ENCODE results near the gene TMEM259.
A peak's percentile ranks its signal among the peaks of the same experiment; 100 is the strongest.

Gene TMEM259

DNA sequence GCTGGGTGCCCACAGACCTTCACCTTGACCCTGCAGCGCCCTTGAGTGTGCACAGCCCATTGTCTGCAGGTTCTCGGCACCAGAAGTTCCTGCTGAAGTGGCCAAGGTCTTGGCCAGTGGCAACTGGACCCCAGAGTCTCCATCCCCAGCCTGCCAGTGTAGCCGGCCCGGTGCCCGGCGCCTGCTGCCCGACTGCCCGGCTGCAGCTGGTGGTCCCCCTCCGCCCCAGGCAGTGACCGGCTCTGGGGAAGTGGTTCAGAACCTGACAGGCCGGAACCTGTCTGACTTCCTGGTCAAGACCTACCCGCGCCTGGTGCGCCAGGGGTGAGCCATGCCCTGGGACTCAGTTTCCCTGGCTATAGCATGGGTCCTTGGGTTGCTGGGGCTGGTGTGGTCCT lies 34.1 kb upstream of the TMEM259 start:
- no peak for DNase-seq

DNA sequence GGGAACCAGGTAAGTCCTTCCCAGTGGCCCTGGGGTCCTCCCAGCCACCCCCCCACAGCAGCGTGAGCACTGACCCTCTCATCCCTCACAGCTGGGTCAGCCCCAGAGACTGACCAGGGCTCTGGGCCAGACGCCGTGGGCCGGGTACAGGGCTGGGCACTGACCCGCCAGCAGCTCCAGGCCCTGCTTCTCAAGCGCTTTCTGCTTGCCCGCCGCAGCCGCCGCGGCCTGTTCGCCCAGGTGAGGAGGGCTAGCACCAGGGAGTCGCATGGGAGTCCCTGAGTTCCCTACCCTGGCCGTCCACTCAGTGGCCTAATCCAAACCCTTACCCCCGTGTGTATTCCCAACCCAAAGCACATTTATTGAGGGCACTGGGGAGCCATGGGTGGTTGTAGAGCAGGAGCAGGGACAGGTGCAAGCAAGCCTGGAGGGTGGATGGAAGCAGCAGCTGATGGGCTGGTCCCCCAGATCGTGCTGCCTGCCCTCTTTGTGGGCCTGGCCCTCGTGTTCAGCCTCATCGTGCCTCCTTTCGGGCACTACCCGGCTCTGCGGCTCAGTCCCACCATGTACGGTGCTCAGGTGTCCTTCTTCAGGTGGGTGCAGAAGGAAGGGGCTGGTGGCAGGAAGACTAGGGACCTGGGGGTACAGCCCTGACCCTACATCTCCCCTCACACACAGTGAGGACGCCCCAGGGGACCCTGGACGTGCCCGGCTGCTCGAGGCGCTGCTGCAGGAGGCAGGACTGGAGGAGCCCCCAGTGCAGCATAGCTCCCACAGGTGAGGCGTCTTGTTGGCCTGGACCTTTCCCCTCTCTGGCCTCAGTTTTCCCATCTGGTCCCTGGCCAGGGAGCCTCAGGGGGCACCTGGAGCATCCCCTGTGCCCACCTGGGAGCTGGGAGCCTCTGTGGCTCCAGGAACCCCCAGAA lies 33.4 kb upstream of the TMEM259 start:
- DNase-seq = no peak

DNA sequence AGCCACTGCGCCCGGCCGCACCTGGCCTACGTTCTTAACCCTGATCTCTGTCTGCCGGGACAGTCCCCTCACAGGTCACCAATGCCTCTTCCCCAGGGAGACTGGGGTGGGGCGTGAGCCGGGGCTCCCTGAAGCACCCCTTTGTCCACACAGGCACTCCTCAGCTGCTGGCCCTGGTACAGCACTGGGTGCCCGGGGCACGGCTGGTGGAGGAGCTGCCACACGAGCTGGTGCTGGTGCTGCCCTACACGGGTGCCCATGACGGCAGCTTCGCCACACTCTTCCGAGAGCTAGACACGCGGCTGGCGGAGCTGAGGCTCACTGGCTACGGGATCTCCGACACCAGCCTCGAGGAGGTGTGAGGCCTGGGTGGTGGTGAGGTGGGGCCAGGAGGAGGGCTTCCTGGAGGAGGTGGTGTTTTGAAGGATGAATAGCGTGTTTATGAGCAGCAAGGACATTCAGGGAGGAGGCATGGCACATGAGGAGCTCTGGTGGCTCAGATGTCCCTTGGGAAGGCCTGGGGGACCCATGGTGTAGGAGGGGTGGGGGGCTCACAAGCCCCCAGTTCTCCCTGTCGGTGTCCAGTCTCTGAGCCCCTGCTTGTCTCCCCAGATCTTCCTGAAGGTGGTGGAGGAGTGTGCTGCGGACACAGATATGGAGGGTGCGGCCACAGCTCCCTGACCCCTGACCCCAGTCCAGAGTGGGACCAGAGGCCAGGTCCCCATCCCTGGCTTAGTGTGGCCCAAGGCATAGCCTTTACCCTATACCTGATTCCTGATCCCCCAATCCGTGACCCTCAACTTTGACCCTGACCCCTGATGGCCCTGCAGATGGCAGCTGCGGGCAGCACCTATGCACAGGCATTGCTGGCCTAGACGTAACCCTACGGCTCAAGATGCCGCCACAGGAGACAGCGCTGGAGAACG lies 32.5 kb upstream of the TMEM259 start:
- DNase-seq = no peak

DNA sequence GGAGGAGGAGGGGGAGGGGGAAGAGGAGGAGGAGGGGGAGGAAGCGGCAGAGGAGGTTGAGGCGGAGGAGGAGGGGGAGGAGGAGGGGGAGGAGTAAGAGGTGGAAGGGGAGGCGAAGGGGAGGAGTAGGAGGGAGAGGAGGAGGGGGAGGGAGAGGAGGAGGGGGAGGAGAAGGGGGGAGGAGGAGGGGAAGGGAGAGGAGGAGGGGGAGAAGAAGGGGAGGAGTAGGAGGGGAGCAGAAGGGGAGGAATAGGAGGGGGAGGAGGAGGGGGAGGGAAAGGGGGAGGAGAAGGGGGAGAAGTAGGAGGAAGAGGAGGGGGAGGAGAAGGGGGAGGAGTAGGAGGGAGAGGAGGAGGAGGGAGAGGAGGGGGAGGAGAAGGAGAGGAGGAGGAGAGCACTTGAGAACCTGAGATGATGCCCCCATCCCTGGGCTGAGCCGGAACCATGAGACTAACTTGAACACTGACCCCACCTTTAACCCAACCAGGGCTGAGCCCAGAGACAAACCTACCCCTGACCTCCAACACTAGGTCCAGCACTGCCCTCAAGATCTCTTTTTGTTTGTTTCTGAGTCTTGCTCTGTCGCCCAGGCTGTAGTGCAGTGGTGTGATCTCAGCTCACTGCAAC lies 31.5 kb upstream of the TMEM259 start:
- no peak for DNase-seq

DNA sequence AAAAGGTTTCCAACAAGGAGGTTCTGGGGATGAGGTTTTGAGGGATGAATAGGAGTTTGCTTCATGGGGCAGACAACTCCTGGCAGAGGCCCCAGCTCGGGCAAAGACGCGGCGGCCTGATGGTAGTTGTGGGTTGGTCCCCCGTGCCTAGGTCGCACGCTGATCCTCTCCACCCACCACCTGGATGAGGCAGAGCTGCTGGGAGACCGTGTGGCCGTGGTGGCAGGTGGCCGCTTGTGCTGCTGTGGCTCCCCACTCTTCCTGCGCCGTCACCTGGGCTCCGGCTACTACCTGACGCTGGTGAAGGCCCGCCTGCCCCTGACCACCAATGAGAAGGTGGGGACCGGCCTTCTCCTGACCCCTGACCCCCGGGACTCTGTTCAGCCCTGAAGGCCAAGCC lies 30.9 kb upstream of the TMEM259 start:
- no peak for DNase-seq

DNA sequence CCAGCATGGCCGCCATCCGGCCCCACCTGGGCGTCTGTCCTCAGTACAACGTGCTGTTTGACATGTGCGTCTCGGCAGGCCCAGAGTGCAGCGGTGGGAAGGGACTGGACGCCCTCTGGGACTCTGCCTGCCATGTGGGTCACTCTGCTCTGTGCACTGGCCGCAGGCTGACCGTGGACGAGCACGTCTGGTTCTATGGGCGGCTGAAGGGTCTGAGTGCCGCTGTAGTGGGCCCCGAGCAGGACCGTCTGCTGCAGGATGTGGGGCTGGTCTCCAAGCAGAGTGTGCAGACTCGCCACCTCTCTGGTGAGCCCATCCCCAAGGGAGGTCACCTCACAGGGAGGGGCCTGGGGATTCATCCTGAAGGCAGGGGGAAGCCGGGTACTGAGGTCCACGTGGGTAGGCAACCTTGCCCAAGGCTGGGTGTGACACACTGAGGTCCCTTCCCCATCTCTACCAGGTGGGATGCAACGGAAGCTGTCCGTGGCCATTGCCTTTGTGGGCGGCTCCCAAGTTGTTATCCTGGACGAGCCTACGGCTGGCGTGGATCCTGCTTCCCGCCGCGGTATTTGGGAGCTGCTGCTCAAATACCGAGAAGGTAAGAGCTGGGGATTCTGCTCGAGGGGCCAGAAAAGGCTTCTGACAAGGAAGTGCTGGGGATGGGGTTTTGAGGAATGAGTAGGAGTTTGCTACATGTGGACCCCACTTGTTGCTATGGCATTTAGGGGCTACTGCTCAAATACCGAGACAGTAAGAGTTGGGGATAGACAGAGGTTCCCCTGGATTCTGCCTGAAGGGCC lies 30.3 kb upstream of the TMEM259 start:
- no peak for DNase-seq

DNA sequence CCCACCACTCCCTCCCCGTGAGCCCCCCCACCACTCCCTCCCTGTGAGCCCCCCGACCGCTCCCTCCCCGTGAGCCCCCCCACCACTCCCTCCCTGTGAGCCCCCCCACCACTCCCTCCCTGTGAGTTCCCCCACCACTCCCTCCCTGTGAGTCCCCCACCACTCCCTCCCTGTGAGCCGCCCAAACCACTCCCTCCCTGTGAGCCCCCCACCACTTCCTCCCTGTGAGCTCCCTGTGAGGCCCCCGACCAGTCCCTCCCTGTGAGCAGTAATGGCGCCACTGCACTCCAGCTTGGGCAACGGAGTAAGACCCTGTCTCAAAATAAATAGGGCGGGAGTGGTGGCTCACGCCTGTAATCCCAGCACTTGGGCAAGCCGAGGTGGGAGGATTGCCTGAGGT lies 28.9 kb upstream of the TMEM259 start:
- DNase-seq = no peak

DNA sequence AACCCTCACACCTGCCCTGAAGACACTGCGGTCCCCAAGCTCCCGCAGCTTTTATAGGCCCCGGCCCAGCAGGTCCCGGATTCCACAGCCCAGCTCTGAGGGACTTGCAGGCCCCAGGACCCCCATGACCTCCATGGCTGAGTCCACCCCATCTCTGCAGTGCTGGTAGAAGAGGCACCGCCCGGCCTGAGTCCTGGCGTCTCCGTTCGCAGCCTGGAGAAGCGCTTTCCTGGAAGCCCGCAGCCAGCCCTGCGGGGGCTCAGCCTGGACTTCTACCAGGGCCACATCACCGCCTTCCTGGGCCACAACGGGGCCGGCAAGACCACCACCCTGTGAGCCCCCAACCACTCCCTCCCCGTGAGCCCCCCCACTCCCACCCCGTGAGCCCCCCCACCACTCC lies 28.2 kb upstream of the TMEM259 start:
- no peak for DNase-seq

DNA sequence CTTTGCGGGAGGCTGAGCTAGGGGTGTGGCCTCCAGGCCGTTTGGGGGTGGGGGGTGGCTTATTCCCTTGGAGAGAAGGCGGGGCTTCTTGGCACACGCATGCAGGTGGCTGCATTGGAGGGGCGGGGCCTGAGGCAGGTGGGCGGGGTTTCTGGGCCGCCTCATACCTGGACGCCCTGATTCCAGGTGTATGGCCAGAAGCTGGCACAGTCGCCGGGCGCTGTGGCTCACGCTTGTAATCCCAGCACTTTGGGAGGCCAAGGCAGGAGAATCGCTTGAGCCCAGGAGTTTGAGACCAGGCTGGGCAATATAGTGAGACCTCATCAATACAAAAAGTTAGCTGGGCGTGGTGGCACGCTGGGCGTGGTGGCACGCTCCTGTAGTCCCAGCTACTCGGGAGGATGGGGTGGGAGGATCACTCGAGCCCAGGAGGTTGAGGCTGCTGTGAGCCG lies 26.8 kb upstream of the TMEM259 start:
- DNase-seq = no peak

DNA sequence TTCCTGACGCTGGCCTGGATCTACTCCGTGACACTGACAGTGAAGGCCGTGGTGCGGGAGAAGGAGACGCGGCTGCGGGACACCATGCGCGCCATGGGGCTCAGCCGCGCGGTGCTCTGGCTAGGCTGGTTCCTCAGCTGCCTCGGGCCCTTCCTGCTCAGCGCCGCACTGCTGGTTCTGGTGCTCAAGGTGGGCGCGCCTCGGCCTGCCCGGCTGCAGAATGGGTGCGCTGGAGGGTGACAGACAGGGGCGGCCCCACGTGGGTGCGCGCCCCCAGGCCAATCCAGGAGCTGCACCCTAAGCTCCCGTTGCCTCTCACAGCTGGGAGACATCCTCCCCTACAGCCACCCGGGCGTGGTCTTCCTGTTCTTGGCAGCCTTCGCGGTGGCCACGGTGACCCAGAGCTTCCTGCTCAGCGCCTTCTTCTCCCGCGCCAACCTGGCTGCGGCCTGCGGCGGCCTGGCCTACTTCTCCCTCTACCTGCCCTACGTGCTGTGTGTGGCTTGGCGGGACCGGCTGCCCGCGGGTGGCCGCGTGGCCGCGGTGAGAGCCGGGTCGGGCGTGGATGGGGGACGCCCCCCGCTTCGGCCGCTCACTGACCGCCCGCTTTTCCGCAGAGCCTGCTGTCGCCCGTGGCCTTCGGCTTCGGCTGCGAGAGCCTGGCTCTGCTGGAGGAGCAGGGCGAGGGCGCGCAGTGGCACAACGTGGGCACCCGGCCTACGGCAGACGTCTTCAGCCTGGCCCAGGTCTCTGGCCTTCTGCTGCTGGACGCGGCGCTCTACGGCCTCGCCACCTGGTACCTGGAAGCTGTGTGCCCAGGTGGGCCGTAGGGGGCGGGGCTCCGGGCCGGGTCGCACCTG lies 26.1 kb upstream of the TMEM259 start:
- no peak for DNase-seq

DNA sequence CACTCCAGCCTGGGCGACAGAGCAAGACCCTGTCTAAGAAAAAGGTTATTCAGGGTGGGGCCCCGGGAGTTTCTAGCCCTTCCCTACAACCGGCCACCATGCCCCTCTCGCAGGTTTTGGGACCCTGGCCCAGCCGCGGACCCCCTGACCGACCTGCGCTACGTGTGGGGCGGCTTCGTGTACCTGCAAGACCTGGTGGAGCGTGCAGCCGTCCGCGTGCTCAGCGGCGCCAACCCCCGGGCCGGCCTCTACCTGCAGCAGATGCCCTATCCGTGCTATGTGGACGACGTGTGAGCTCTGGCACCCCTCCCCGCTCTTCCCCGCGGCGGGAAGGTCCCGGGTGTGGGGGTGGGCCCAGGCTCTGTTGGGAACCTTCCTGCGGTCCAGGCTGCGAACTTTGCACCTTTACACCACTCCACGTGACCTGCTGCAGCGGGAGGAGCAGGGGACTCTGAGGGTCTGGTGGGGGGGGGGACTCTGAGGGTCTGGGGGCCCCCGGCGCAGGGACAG lies 25.2 kb upstream of the TMEM259 start:
- DNase-seq = no peak

DNA sequence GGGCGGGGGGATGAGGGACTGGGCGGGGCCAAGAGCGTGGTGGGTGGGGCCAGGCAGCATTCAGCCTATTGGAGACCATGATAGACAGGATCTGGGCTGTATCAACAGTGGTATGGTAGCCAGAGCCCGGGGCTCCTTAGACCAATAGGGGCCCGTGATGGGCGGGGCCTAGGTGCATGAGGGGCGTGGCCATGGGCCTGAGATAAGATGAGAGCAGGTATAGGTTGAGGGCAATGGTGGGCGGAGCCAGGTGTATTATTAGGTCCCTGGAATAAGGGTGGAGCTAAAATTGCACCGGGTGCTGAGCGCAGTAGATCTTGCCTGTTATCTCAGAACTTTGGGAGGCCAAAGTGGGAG lies 24.3 kb upstream of the TMEM259 start:
- DNase-seq = no peak

DNA sequence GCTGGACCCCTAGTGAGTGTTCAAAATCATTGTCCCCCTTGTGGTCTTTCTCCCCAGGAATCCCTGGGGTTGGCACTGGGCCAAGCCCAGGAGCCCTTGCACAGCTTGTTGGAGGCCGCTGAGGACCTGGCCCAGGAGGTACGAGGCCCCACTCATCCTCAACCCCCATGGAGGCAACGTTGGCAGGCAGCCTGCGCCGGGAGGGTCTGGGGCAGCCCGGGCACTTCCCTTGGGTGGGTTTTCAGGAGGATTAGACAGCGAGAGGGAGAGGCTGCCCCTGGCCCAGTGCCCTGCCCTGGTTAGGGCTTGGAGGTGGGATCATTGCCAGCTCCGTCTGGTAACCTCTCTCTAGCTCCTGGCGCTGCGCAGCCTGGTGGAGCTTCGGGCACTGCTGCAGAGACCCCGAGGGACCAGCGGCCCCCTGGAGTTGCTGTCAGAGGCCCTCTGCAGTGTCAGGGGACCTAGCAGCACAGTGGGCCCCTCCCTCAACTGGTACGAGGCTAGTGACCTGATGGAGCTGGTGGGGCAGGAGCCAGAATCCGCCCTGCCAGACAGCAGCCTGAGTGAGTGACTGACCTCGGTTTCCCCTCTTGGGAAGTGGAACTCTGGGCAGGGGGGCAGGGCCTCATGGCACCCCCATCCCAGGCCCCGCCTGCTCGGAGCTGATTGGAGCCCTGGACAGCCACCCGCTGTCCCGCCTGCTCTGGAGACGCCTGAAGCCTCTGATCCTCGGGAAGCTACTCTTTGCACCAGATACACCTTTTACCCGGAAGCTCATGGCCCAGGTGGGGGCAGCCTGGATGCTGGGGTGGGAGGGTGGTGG lies 22.0 kb upstream of the TMEM259 start:
- no peak for DNase-seq

DNA sequence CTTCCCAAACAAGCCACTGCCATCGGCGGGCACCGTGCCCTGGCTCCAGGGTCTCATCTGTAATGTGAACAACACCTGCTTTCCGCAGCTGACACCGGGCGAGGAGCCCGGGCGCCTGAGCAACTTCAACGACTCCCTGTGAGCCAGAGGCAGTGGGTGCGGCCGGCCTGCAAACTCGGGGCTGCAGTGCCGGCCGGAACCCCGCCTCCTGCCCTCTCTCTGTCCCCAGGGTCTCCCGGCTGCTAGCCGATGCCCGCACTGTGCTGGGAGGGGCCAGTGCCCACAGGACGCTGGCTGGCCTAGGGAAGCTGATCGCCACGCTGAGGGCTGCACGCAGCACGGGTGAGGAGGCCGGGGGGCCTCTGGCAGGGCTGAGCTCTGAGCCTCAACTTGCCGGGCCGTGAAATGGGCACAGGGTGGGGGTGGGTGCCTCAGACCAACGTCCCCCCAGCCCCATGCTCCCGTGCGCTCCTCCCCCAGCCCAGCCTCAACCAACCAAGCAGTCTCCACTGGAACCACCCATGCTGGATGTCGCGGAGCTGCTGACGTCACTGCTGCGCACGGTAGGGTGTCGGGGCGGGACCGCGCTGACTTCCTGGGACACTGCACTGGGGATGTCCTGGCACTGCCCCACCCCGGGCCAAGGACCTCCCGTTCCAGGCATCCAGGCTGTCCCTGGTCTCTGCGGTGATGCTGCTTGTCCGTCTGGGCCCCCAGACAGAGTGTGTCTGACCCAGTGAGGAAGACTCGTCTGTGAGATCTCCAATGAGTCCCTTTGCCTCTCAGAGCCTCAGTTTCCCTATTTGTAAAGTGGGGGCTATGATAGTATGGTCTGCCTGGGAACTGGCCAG lies 21.1 kb upstream of the TMEM259 start:
- no peak for DNase-seq

DNA sequence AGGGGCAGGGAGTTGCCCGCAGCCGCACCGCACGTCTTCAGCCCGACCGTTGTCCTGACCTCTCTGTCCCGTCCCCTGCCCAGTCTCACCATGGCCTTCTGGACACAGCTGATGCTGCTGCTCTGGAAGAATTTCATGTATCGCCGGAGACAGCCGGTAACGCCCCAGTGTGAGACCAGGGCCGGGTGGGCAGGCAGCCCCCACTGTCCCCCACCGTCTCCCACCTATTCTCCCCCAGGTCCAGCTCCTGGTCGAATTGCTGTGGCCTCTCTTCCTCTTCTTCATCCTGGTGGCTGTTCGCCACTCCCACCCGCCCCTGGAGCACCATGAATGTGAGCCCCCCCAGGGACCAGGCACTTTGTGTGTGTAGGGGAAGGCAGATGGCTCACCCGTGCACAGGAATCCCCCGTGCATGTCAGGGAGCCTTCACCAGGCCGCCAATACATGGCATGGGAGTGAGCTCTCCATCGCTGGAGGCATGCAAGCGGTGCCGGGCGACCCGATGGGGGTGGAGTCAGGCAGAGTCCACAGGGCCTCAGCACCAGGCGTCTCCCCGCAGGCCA lies 20.4 kb upstream of the TMEM259 start:
- no peak for DNase-seq

DNA sequence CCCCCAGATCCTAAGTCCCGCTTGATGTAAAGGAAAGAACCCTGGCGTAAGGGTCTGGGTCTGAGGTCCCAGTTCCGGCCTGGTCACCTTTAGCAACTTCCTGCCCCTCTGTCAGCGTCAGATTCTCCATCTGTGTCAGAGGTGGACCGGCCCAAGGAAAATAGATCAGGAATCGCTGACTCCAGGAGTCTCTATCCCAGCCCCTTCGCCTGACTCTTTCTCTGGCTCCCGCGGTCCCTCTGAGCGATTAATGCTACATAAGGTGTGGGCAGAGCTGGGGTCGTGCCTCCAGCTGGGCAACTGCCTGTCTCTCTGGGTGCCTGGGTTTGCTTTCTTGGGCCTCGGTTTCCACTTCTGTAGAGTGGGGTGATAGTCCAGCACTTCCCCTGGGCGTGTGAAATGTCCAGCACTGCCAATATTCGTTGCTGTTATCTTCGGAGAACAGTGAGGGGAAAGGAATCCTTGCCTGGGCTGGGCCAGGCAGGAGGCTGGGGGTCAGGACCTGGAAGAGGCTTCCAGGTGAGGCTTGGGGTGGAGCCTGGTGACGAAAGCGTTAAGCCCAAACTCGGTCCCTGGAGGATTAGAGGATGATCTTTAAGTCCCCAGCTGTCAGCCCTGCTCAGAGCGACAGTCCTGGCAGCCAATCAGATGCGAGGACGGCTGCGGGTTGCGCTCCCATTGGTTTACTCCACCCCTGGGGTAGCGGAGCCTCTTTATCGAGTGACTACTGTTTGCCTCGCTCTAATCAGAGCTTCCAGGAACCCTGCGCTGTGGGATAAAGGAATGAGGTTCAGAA lies 19.8 kb upstream of the TMEM259 start:
- peak; percentile 86 for DNase-seq

DNA sequence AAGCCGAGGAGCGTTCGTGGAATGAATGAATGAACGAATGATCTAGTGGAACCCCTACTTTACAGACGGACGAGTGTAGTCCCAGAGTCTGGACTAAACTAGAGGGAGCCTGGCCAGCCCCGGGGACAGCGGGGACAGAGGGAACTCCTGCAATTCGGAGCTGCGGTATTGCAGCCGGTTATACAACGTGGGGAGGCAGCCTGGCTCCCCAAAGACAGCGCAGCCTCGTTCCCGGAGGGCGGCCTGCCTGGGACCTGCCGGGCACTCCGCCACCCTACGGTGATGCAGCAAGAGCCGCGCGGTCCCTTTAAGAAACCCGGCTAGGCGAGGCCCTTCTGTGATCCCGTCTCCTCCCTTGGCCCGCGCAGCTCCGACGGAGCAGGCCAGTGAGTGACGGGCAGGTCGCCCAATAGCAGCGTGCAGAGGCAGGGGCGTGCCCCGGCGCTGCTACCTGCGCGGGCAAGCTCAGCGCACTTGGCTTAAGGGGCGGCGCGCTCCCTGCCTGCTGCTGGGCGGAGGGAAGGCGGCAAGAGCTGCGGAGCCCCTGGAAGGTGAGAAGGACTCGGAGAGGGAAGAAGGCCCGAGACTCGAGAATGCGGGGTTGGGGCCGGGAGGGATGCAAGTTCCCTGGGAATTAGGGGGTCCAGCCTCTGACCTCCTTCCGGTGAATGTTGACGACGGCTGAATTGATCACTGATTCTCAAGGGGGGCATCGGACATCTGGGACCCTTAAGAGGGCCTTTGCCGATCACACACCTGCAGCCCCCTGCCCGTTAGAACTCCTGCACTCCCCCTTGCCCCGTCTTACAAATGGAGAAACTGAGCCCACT lies 18.9 kb upstream of the TMEM259 start, which contains the start of gene ABCA7:
Gene ABCA7 (plus strand): TSS at position 462 of the 830 bp plus-strand sequence. CDS start 1,255 bp downstream, outside the sequence.
- peak; percentile 99 for DNase-seq
